Esophagus squamous epithelium (tissue), 4 donors: Measurements from ENCODE around the gene ARHGEF28.

Experiments used
- POLR2A ChIP-seq, 4 donors: fragments of 450-650 bp; IDR thresholded peaks; one replicate each; pipeline ENCODE4 v1.6.1; 2017; ENCODE audit warnings: antibody characterized with exemption in 4 of 4, mild to moderate bottlenecking in 4 of 4, moderate library complexity in 3 of 4
- TF ChIP-seq, protein P1 (sequence below), 6 experiments: fragments of 450-650 bp in 4 of 6; fragments of 200-600 bp in 2 of 6; sonication (generic) in 2 of 6; IDR thresholded peaks; one replicate each; pipeline ENCODE4 v1.5.1; 2016 to 2019; ENCODE audit warnings: antibody characterized with exemption in 6 of 6, mild to moderate bottlenecking in 4 of 6, moderate library complexity in 4 of 6

DNA sequence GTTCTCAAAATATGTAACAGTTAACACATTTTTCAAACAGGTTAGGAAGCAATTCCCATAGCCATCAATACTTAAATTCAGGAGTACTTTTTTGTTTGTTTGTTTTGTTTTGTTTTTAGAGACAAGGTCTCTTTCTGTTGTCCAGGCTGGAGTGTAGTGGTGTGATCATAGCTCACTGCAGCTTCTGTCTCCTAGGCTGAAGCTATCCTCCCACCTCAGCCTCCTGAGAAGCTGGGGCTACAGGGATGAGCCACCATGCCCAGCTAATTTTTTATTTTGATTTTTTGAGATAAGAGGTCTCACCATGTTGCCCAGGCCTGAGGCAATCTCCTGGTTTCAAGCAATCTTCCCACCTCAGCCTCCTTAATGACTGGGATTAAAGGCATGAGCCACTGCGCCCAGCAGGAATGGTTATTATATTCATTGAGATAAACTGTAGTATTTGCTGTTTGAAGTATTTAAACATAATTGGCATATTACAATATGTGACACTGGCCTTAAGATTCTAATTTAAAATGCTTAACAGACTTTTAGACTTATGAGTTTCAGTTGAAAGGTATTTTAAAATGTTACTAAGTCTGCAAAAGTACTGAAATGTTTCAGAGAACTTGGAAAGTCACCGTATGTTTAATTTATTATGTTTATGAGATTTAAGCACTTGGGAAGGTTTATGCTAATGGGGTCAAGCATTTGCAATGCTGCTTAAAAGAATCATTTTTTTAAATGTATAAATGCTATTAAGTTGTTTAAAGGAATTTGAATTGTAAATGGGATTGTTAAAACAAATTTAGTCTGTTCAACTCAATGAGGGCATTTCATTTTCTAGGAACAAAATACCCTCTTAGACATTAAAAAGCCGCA, 43.5 kb upstream of the ARHGEF28 start:
- TF ChIP-seq, protein P1, sequence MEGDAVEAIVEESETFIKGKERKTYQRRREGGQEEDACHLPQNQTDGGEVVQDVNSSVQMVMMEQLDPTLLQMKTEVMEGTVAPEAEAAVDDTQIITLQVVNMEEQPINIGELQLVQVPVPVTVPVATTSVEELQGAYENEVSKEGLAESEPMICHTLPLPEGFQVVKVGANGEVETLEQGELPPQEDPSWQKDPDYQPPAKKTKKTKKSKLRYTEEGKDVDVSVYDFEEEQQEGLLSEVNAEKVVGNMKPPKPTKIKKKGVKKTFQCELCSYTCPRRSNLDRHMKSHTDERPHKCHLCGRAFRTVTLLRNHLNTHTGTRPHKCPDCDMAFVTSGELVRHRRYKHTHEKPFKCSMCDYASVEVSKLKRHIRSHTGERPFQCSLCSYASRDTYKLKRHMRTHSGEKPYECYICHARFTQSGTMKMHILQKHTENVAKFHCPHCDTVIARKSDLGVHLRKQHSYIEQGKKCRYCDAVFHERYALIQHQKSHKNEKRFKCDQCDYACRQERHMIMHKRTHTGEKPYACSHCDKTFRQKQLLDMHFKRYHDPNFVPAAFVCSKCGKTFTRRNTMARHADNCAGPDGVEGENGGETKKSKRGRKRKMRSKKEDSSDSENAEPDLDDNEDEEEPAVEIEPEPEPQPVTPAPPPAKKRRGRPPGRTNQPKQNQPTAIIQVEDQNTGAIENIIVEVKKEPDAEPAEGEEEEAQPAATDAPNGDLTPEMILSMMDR (IDR thresholded peaks at IDR 0.05): no peak
- no peak for TF ChIP-seq POLR2A (IDR thresholded peaks at IDR 0.05)
